Gastroesophageal sphincter (tissue), 4 donors: ENCODE data around the gene PGBD5. TPM values are rescaled to one million over a fixed set of nuclear protein-coding genes. Genes with fewer than 3 reads are reported as not detected.

Experiments used
- ATAC-seq: fragments of 150-250 bp; one replicate; pipeline ENCODE4 v1.9.1; 2016; ENCODE audit warnings: mild to moderate bottlenecking, moderate library complexity
- H3K27ac ChIP-seq, 4 donors: fragments of 200-600 bp; sonication (generic) in 3 of 4; 1 replicate in 3 of 4; 2 replicates in 1 of 4; pipeline ENCODE4 v1.5.1; 2016 to 2019
- H3K27me3 ChIP-seq: fragments of 200-600 bp; sonication (generic); one replicate; pipeline ENCODE4 v1.5.1; 2019
- H3K36me3 ChIP-seq, 2 donors: fragments of 200-600 bp; sonication (generic); one replicate each; pipeline ENCODE4 v1.5.1; 2019; ENCODE audit warnings: control low read depth in 1 of 2
- H3K4me1 ChIP-seq, 3 donors: fragments of 200-600 bp; sonication (generic); 1 replicate in 2 of 3; 2 replicates in 1 of 3; pipeline ENCODE4 v1.5.1; 2016 to 2019; ENCODE audit warnings: control low read depth in 2 of 3
- H3K4me3 ChIP-seq, 2 donors: fragments of 200-600 bp; sonication (generic); one replicate each; pipeline ENCODE4 v1.5.1; 2019; ENCODE audit warnings: mild to moderate bottlenecking in 1 of 2, moderate library complexity in 1 of 2
- H3K9me3 ChIP-seq, 3 donors: fragments of 200-600 bp; sonication (generic); one replicate each; pipeline ENCODE4 v1.5.1; 2017 to 2019; ENCODE audit warnings: control low read depth in 2 of 3
- EP300 ChIP-seq: sonication (generic); formaldehyde crosslinking; IDR thresholded peaks from one replicate; pipeline ENCODE4 v1.6.1; 2017; ENCODE audit warnings: antibody characterized with exemption, mild to moderate bottlenecking
- POLR2A ChIP-seq, 2 donors: fragments of 450-650 bp; IDR thresholded peaks; one replicate each; pipeline ENCODE4 v1.6.1; 2017; ENCODE audit warnings: antibody characterized with exemption in 2 of 2, mild to moderate bottlenecking in 2 of 2, moderate library complexity in 1 of 2
- POLR2AphosphoS5 ChIP-seq: sonication (generic); formaldehyde crosslinking; IDR thresholded peaks from one replicate; pipeline ENCODE4 v1.6.1; 2017; ENCODE audit warnings: antibody characterized with exemption
- WGBS, 2 donors: methylation state at CpG; one replicate each; pipeline ENCODE4 v1.1.5; 2018; ENCODE audit warnings: low coverage in 1 of 2; 5-methylcytosine and 5-hydroxymethylcytosine counted together
- total RNA-seq, 4 donors: library from RNA; depleted of rRNA; stranded (reverse); fragments of >200 nt; gene quantifications; one replicate each; pipeline ENCODE4 v1.1.0, GENCODE V29; 2016
- TF ChIP-seq, protein P1 (sequence below), 4 experiments: fragments of 200-600 bp in 2 of 4; fragments of 450-650 bp in 2 of 4; sonication (generic) in 1 of 4; IDR thresholded peaks; one replicate each; pipeline ENCODE4 v1.5.1; 2017 to 2019; ENCODE audit warnings: antibody characterized with exemption in 4 of 4, mild to moderate bottlenecking in 2 of 4, moderate library complexity in 2 of 4

The PGBD5 gene
- total RNA-seq, 4 donors from 2014 or later, result 0.15 to 1.1 (median 0.33) TPM

DNA sequence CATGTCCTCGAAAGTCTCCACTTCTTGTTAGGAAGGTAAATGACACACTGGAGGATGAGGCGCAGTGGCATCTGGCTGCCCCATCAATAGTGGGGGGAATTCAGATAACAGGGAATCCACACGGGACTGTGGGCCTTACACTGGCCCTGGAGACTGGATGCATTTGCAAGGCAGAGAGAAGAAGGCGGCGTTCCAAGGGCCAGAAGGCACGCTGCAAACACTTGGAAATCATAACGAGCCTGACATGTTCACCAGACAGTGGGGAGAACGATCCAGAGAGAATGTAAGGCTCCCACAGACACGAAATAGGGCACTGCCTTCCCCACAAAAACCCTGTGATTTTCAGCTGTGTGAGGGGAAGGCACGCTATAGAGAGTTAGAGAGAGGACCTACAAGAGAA, 70.5 kb downstream of the PGBD5 start:
- no peak for ATAC-seq
- TF ChIP-seq, protein P1, sequence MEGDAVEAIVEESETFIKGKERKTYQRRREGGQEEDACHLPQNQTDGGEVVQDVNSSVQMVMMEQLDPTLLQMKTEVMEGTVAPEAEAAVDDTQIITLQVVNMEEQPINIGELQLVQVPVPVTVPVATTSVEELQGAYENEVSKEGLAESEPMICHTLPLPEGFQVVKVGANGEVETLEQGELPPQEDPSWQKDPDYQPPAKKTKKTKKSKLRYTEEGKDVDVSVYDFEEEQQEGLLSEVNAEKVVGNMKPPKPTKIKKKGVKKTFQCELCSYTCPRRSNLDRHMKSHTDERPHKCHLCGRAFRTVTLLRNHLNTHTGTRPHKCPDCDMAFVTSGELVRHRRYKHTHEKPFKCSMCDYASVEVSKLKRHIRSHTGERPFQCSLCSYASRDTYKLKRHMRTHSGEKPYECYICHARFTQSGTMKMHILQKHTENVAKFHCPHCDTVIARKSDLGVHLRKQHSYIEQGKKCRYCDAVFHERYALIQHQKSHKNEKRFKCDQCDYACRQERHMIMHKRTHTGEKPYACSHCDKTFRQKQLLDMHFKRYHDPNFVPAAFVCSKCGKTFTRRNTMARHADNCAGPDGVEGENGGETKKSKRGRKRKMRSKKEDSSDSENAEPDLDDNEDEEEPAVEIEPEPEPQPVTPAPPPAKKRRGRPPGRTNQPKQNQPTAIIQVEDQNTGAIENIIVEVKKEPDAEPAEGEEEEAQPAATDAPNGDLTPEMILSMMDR (IDR thresholded peaks at IDR 0.05), result no peak
- TF ChIP-seq EP300 (no peak), POLR2AphosphoS5 (no peak), POLR2A (IDR thresholded peaks at IDR 0.05) (no peak)
- WGBS, 2 donors, result 65 to 81% methylated on average over 4 to 10 of the region's 10 CpGs

DNA sequence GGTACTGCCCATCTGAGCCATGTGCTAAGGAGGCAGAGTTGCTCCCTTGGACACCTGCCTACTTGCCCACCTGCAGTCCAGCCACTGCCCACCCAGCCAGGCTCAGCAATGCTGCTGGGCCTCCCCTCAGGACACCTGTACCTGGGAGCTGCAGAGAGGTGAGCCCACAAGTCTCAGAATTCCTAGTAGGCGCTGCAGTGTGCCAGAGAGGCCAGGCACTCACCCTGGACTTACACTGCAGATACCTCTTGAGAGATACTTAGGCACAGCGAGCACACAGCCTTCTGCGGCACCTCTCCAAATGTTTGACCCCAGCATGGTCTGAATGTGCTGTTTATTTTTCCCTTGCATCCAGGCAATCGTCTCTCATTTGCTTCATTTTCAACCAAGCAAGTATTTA, 71.0 kb downstream of the PGBD5 start:
- no peaks in the 10 kb centered on the region for H3K9me3 ChIP-seq
- no peak overlapping the region for H3K27ac ChIP-seq
- no peaks in the 10 kb centered on the region for H3K36me3 ChIP-seq
- TF ChIP-seq, protein P1 (IDR thresholded peaks at IDR 0.05), result no peak
- no peak for TF ChIP-seq POLR2AphosphoS5
- no peak for TF ChIP-seq POLR2A (IDR thresholded peaks at IDR 0.05)
- no peak for TF ChIP-seq EP300
- H3K4me3 ChIP-seq, result no peak overlapping the region
- no peak for ATAC-seq
- peaks cover 8% of the 10 kb centered on the region for H3K27me3 ChIP-seq
- WGBS, 2 donors, result 76% methylated on average over 4 of the region's 4 CpGs; no CpG with 5 or more reads in 1 of the 2 donors
- no peaks in the 10 kb centered on the region for H3K4me1 ChIP-seq

More for the DNA sequence above, 70.5 kb downstream of the PGBD5 start:
- H3K4me3 ChIP-seq, result no peak overlapping the region
- peaks cover 8% of the 10 kb centered on the region for H3K27me3 ChIP-seq
- H3K27ac ChIP-seq, result no peak overlapping the region
- H3K9me3 ChIP-seq, result no peaks in the 10 kb centered on the region
- H3K36me3 ChIP-seq, result no peaks in the 10 kb centered on the region
- no peaks in the 10 kb centered on the region for H3K4me1 ChIP-seq

DNA sequence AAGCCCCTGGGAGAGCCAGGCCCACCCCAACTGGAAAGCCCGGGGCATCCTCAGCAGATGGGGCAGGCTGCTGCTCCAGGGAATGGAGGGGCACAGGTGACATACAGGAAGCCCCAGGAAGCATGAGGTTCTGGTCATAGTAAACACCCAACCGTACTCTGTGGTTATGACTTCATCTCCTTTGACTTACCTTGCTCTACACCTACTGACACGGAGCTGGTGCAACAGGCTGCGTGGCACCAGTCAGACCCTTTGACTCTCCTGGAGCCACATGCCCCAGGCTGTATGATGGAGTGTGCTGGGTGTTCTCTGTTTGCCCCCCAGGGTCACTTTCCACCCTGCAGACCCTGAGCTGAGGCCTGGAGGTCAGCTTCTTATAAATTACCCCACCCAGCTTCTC, 72.1 kb downstream of the PGBD5 start:
- TF ChIP-seq EP300 (no peak), POLR2AphosphoS5 (no peak), POLR2A (IDR thresholded peaks at IDR 0.05) (no peak)
- TF ChIP-seq, protein P1 (IDR thresholded peaks at IDR 0.05), result no peak
- Histone ChIP-seq H3K27me3 (peaks cover 8% of the 10 kb centered on the region), H3K27ac (no peak overlapping the region), H3K4me1 (peaks cover 0 to 2% (median 0%) of the 10 kb centered on the region in 3 donors), H3K36me3 (no peaks in the 10 kb centered on the region), H3K4me3 (no peak overlapping the region), H3K9me3 (no peaks in the 10 kb centered on the region)
- no peak for ATAC-seq
- WGBS, 2 donors, result no CpG with 5 or more reads among the region's 4 CpGs

DNA sequence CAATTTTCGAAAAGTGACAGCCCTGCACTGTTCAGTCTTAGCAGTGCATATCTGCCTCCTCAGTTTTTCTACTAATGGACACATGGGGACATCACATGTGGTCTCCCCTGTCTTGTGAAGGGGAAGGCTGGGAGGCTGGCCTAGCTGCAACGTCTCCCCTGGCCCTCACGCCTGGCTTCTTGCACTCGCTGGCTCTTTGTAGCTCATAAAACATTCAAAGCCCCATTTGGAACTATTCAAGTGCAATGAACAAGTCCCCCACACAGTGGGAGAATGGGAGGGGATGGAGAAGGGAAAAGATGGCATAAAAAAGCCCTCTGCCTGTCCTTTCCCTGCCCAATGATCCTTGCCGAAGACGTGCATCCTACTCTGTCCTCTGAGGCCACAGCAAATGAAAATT, 73.6 kb downstream of the PGBD5 start:
- TF ChIP-seq, protein P1 (IDR thresholded peaks at IDR 0.05), result no peak
- no peak for TF ChIP-seq POLR2AphosphoS5
- TF ChIP-seq POLR2A (IDR thresholded peaks at IDR 0.05), result no peak
- TF ChIP-seq EP300, result no peak
- Histone ChIP-seq H3K27me3 (peaks cover 8% of the 10 kb centered on the region), H3K9me3 (no peaks in the 10 kb centered on the region), H3K4me1 (peaks cover 0 to 14% (median 0%) of the 10 kb centered on the region in 3 donors), H3K36me3 (no peaks in the 10 kb centered on the region), H3K4me3 (no peak overlapping the region), H3K27ac (no peak overlapping the region)
- no peak for ATAC-seq
- WGBS, 2 donors, result 71 to 92% methylated on average over 3 to 6 of the region's 6 CpGs

DNA sequence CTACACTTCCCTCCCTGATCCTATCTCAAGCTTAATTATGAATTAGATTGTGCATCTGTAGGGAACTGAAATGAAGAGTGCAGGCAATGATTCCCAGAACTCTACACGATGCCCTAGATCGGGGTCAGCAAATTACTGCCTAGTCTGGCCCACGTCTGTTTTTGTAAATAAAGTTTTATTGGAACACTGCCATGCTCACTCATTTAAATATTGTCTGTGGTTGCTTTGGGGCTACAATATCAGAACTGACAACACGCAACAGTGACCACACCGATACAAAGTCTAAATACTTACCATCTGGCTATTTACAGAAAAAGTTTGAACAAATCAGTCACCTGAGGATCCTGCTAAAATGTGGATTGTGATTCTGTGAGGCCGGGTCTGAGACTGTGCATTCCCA, 74.1 kb downstream of the PGBD5 start:
- H3K27me3 ChIP-seq, result peaks cover 3% of the 10 kb centered on the region
- WGBS, 2 donors, result 59 to 71% methylated on average over 6 of the region's 6 CpGs
- no peak for ATAC-seq
- H3K4me3 ChIP-seq, result no peak overlapping the region
- H3K9me3 ChIP-seq, result no peaks in the 10 kb centered on the region
- H3K27ac ChIP-seq, result no peak overlapping the region
- H3K4me1 ChIP-seq, result peaks cover 0 to 14% (median 0%) of the 10 kb centered on the region in 3 donors
- no peaks in the 10 kb centered on the region for H3K36me3 ChIP-seq
- TF ChIP-seq, protein P1 (IDR thresholded peaks at IDR 0.05), result no peak
- no peak for TF ChIP-seq EP300
- no peak for TF ChIP-seq POLR2A (IDR thresholded peaks at IDR 0.05)
- TF ChIP-seq POLR2AphosphoS5, result no peak
